Measurements from ENCODE around the gene SPDYE3. TPM values are rescaled to one million over a fixed set of nuclear protein-coding genes. Genes with fewer than 3 reads are reported as not detected.

SPDYE3 gene
- total RNA-seq, 3 donors from 2014 or later: not detected

GRCh38 chr7:100369105-100369504 is 61.6 kb downstream of the SPDYE3 start:
- no peaks in the 10 kb centered on the region for H3K9me3 ChIP-seq
- no peak for DNase-seq (ENCODE audit: low spot score in 2 of 2)
- no peak overlapping the region for H3K27ac ChIP-seq
- H3K36me3 ChIP-seq: no peaks in the 10 kb centered on the region
- no peaks in the 10 kb centered on the region for H3K27me3 ChIP-seq
- H3K4me3 ChIP-seq: no peak overlapping the region
- intact Hi-C loops (cut with DNase I; ENCODE audit: low total_unique reads): no loop called here
- H3K4me1 ChIP-seq: no peaks in the 10 kb centered on the region
- TF ChIP-seq CTCF (IDR thresholded peaks at IDR 0.05) (no peak), POLR2A (IDR thresholded peaks at IDR 0.05) (no peak), POLR2AphosphoS5 (IDR thresholded peaks at IDR 0.05) (peak in 1 of 3 donors; percentile 38)

GRCh38 chr7:100370303-100370702 is 62.8 kb downstream of the SPDYE3 start:
- intact Hi-C loops (cut with DNase I; ENCODE audit: low total_unique reads): no loop called here
- TF ChIP-seq POLR2AphosphoS5 (IDR thresholded peaks at IDR 0.05) (no peak), POLR2A (IDR thresholded peaks at IDR 0.05) (no peak), CTCF (IDR thresholded peaks at IDR 0.05) (no peak)
- no peaks in the 10 kb centered on the region for H3K27me3 ChIP-seq
- no peaks in the 10 kb centered on the region for H3K36me3 ChIP-seq
- no peaks in the 10 kb centered on the region for H3K4me1 ChIP-seq
- H3K27ac ChIP-seq: no peak overlapping the region
- H3K9me3 ChIP-seq: no peaks in the 10 kb centered on the region
- no peak for DNase-seq (ENCODE audit: low spot score in 2 of 2)
- H3K4me3 ChIP-seq: no peak overlapping the region

- intact Hi-C loops (cut with DNase I; ENCODE audit: low total_unique reads): no loop called here
- no peak for DNase-seq (ENCODE audit: low spot score in 2 of 2)
- no peaks in the 10 kb centered on the region for H3K4me1 ChIP-seq
- no peak overlapping the region for H3K27ac ChIP-seq
- H3K36me3 ChIP-seq: no peaks in the 10 kb centered on the region
- no peak for TF ChIP-seq POLR2AphosphoS5 (IDR thresholded peaks at IDR 0.05)
- TF ChIP-seq CTCF (IDR thresholded peaks at IDR 0.05): no peak
- no peaks in the 10 kb centered on the region for H3K9me3 ChIP-seq
- H3K4me3 ChIP-seq: no peak overlapping the region
- no peaks in the 10 kb centered on the region for H3K27me3 ChIP-seq
These were observed 63.2 kb downstream of the SPDYE3 start for GRCh38 chr7:100370746-100371145.

GRCh38 chr7:100371561-100372171 is 64.2 kb downstream of the SPDYE3 start:
- Histone ChIP-seq H3K4me1 (no peaks in the 10 kb centered on the region), H3K4me3 (no peak overlapping the region), H3K27ac (peak overlapping the region in 1 of 2 donors; percentile 48), H3K9me3 (no peaks in the 10 kb centered on the region), H3K27me3 (no peaks in the 10 kb centered on the region), H3K36me3 (no peaks in the 10 kb centered on the region)
- no peak for DNase-seq (ENCODE audit: low spot score in 2 of 2)
- no peak for TF ChIP-seq CTCF (IDR thresholded peaks at IDR 0.05)
- no peak for TF ChIP-seq POLR2AphosphoS5 (IDR thresholded peaks at IDR 0.05)
- no peak for TF ChIP-seq POLR2A (IDR thresholded peaks at IDR 0.05)
- intact Hi-C loops (cut with DNase I; ENCODE audit: low total_unique reads): no loop called here

Other genes starting within 250 kb of the SPDYE3 start
- gene ZNF3, start 226.0 kb upstream of the SPDYE3 start, total RNA-seq: 10 to 100 TPM; 19.4 to 43.6 (median 31.5) TPM
- 10 to 100 TPM; 40.8 to 73.4 (median 49.6) TPM for gene COPS6, start 218.7 kb upstream of the SPDYE3 start, total RNA-seq
- gene MCM7, start 206.3 kb upstream of the SPDYE3 start, total RNA-seq: 10 to 100 TPM; 46.9 to 51.7 (median 50.1) TPM
- gene AP4M1, start 206.1 kb upstream of the SPDYE3 start, total RNA-seq: 10 to 100 TPM; 13.8 to 23.3 (median 18.7) TPM
- gene TAF6, start 188.3 kb upstream of the SPDYE3 start, total RNA-seq: 10 to 100 TPM; 31.5 to 35.0 (median 34.4) TPM
- gene CNPY4, start 188.1 kb upstream of the SPDYE3 start, total RNA-seq: 10 to 100 TPM in 2 of 3 donors, 1 to 10 TPM in 1; 7.2 to 11.8 (median 11.3) TPM
- 1 to 10 TPM; 2.7 to 6.9 (median 4.5) TPM for gene MBLAC1, start 180.7 kb upstream of the SPDYE3 start, total RNA-seq
- gene LAMTOR4, start 158.8 kb upstream of the SPDYE3 start, total RNA-seq: 100 to 1,000 TPM; 154 to 285 (median 207) TPM
- gene TRAPPC14, start 149.0 kb upstream of the SPDYE3 start, total RNA-seq: 10 to 100 TPM in 2 of 3 donors, 1 to 10 TPM in 1; 3.4 to 16.1 (median 12.6) TPM
- gene GAL3ST4, start 139.1 kb upstream of the SPDYE3 start, total RNA-seq: 1 to 10 TPM in 2 of 3 donors, under 1 TPM in 1; 0.98 to 2.5 (median 1.9) TPM
- gene GPC2, start 130.3 kb upstream of the SPDYE3 start, total RNA-seq: 1 to 10 TPM; 1.4 to 3.6 (median 3.4) TPM
- gene STAG3, start 129.8 kb upstream of the SPDYE3 start, total RNA-seq: 1 to 10 TPM in 2 of 3 donors, under 1 TPM in 1; 0.80 to 3.3 (median 1.3) TPM
- gene PVRIG, start 87.8 kb upstream of the SPDYE3 start, total RNA-seq: 1 to 10 TPM in 1 of 3 donors, under 1 TPM in 2; 0.32 to 1.2 (median 0.66) TPM
- 10 to 100 TPM; 33.8 to 100.0 (median 75.4) TPM for gene PILRB, start 50.4 kb downstream of the SPDYE3 start, total RNA-seq
- gene PILRA, start 65.8 kb downstream of the SPDYE3 start, total RNA-seq: 1 to 10 TPM; 4.3 to 9.9 (median 7.9) TPM
- 10 to 100 TPM in 1 of 3 donors, 1 to 10 TPM in 2; 3.9 to 12.6 (median 8.6) TPM for gene ZCWPW1, start 121.0 kb downstream of the SPDYE3 start, total RNA-seq
- 10 to 100 TPM; 26.5 to 41.4 (median 40.6) TPM for gene MEPCE, start 122.1 kb downstream of the SPDYE3 start, total RNA-seq
- 10 to 100 TPM; 14.1 to 42.6 (median 32.6) TPM for gene PPP1R35, start 128.8 kb downstream of the SPDYE3 start, total RNA-seq
- gene SPACDR, start 156.6 kb downstream of the SPDYE3 start, total RNA-seq: not detected
- gene TSC22D4, start 171.5 kb downstream of the SPDYE3 start, total RNA-seq: 10 to 100 TPM; 17.0 to 23.7 (median 19.7) TPM
- gene NYAP1, start 176.2 kb downstream of the SPDYE3 start, total RNA-seq: under 1 TPM; 0.48 to 0.66 (median 0.59) TPM
- 10 to 100 TPM; 12.2 to 24.7 (median 18.7) TPM for gene AGFG2, start 231.5 kb downstream of the SPDYE3 start, total RNA-seq